Measurements from ENCODE around the gene CASZ1.

DNA sequence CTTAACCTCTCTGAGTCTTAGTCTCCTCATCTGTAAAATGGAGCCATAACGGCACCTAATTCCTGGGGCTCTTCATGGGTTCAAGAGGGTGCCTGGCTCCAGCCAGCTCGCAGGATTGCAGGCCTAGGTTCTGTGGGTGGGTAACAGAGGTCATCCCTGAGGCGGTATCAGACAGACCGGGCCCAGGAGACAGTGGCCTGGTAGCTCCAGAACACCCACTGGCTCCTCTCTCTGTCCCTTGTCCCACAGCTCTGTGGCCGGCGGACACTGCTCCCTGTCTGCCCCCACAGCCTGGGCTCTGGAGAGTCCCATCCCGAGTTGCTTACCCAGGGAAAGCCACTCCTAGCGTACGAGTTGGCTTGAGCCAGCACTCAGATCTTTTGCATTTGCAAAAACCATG lies 171.4 kb downstream of the CASZ1 start:
- TF ChIP-seq, protein P1, sequence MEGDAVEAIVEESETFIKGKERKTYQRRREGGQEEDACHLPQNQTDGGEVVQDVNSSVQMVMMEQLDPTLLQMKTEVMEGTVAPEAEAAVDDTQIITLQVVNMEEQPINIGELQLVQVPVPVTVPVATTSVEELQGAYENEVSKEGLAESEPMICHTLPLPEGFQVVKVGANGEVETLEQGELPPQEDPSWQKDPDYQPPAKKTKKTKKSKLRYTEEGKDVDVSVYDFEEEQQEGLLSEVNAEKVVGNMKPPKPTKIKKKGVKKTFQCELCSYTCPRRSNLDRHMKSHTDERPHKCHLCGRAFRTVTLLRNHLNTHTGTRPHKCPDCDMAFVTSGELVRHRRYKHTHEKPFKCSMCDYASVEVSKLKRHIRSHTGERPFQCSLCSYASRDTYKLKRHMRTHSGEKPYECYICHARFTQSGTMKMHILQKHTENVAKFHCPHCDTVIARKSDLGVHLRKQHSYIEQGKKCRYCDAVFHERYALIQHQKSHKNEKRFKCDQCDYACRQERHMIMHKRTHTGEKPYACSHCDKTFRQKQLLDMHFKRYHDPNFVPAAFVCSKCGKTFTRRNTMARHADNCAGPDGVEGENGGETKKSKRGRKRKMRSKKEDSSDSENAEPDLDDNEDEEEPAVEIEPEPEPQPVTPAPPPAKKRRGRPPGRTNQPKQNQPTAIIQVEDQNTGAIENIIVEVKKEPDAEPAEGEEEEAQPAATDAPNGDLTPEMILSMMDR (IDR thresholded peaks at IDR 0.05), result no peak
- no peak for TF ChIP-seq POLR2A (IDR thresholded peaks at IDR 0.05)
- no peak for TF ChIP-seq POLR2AphosphoS5 (IDR thresholded peaks at IDR 0.05)
